Activated T-helper 1 cell treated with anti-CD3 and anti-CD28 coated beads, Interleukin-12 subunit alpha, Interleukin-12 subunit beta, Interleukin-2, Interleukin-4 antibody, amounts not matched to agents 30 ng/mL and 10 ng/mL and 1 ng/mL, durations not matched to agents 14 hours and 24 hours and 36 hours (primary cell): Measurements from ENCODE around the gene PRRT1. TPM values are rescaled to one million over a fixed set of nuclear protein-coding genes. Genes with fewer than 3 reads are reported as not detected.
"Not testable (repeated sequence)": the region's sequence is repeated elsewhere in the genome, so short reads cannot be mapped to it uniquely, and the experiment has no call there.

Experiments
- DNase-seq: peaks from one replicate; pipeline ENCODE4 v3.0.0; 2021; ENCODE audit warnings: low spot score
- H3K27ac Mint-ChIP-seq: one replicate; pipeline ENCODE4 v1.8.0; 2021; ENCODE audit warnings: mild to moderate bottlenecking, mixed read lengths
- H3K27me3 Mint-ChIP-seq: one replicate; pipeline ENCODE4 v1.8.0; 2022; ENCODE audit warnings: mild to moderate bottlenecking, moderate library complexity, mixed read lengths; ENCODE audit not compliant: insufficient read depth
- H3K36me3 Mint-ChIP-seq: one replicate; pipeline ENCODE4 v1.8.0; 2021; ENCODE audit warnings: low read depth, mixed read lengths
- H3K4me1 Mint-ChIP-seq: one replicate; pipeline ENCODE4 v1.8.0; 2021; ENCODE audit warnings: low read depth, mixed read lengths
- H3K4me3 Mint-ChIP-seq: one replicate; pipeline ENCODE4 v1.8.0; 2021; ENCODE audit warnings: mild to moderate bottlenecking, moderate library complexity, mixed read lengths
- H3K9me3 Mint-ChIP-seq: one replicate; pipeline ENCODE4 v1.8.0; 2021; ENCODE audit warnings: mixed read lengths
- intact Hi-C: fragments of 100-400 bp; cut with micrococcal nuclease; formaldehyde crosslinking; loops from one replicate; pipeline ENCODE4 v1.15.1; 2024
- total RNA-seq: library from RNA; stranded (reverse); gene quantifications from 2 replicates; pipeline ENCODE4 v1.2.3, GENCODE V29; 2022

The PRRT1 gene
- total RNA-seq, 1 donor from 2014 or later: 0.57 TPM

GRCh38 chr6:32191696-32192607 lies 40.2 kb upstream of the PRRT1 start:
- no peaks in the 10 kb centered on the region for H3K27me3 Mint-ChIP-seq
- no peaks in the 10 kb centered on the region for H3K9me3 Mint-ChIP-seq
- peaks cover 67% of the 10 kb centered on the region for H3K4me1 Mint-ChIP-seq
- intact Hi-C loops: loop anchor here (5.0 kb wide), 2 partner anchors 295 to 380 kb away; partner anchors contain the start of gene EHMT2
- H3K4me3 Mint-ChIP-seq: peak overlapping the region; percentile 97
- no peak for DNase-seq
- H3K27ac Mint-ChIP-seq: peak overlapping the region; percentile 97
- H3K36me3 Mint-ChIP-seq: peaks cover 14% of the 10 kb centered on the region

- Mint-ChIP-seq H3K27me3 (no peaks in the 10 kb centered on the region), H3K4me3 (peak overlapping the region; percentile 97), H3K9me3 (no peaks in the 10 kb centered on the region), H3K36me3 (peaks cover 23% of the 10 kb centered on the region), H3K4me1 (peaks cover 67% of the 10 kb centered on the region), H3K27ac (peak overlapping the region; percentile 97)
- DNase-seq: no peak
- intact Hi-C loops: loop anchor here (1.0 to 5.0 kb wide), 4 partner anchors 13 to 379 kb away; partner anchors contain the start of genes EHMT2, FKBPL and RNF5
Measured at GRCh38 chr6:32190911-32191677, 39.4 kb upstream of the PRRT1 start.

GRCh38 chr6:32190054-32190851 lies 38.5 kb upstream of the PRRT1 start, which contains the start of gene PBX2:
PBX2 (minus strand) TSS chr6:32190202; CDS start chr6:32189915, 287 bp downstream.
- DNase-seq: peak; percentile 75
- Mint-ChIP-seq H3K27me3 (no peaks in the 10 kb centered on the region), H3K27ac (peak within 1 kb of the TSS; percentile 97), H3K4me1 (peaks cover 72% of the 10 kb centered on the region), H3K9me3 (no peaks in the 10 kb centered on the region), H3K4me3 (peak within 1 kb of the TSS; percentile 97), H3K36me3 (peaks cover 27% of the 10 kb centered on the region)
- intact Hi-C loops: loop anchor here (1.0 to 5.0 kb wide), 4 partner anchors 12 to 378 kb away; partner anchors contain the start of genes EHMT2, FKBPL and RNF5

- intact Hi-C loops: loop anchor here (1.0 to 5.0 kb wide), 4 partner anchors 11 to 377 kb away; partner anchors contain the start of genes EHMT2, FKBPL and RNF5
- Mint-ChIP-seq H3K4me3 (peak overlapping the region; percentile 82), H3K36me3 (peaks cover 27% of the 10 kb centered on the region), H3K9me3 (no peaks in the 10 kb centered on the region), H3K27me3 (no peaks in the 10 kb centered on the region), H3K27ac (peak overlapping the region; percentile 83), H3K4me1 (peaks cover 66% of the 10 kb centered on the region)
- no peak for DNase-seq
Measured at GRCh38 chr6:32189742-32190053, 38.0 kb upstream of the PRRT1 start.

- intact Hi-C loops: no loop called here
- no peak for DNase-seq
- no peaks in the 10 kb centered on the region for H3K9me3 Mint-ChIP-seq
- peaks cover 27% of the 10 kb centered on the region for H3K36me3 Mint-ChIP-seq
- peak overlapping the region; percentile 82 for H3K4me3 Mint-ChIP-seq
- H3K4me1 Mint-ChIP-seq: peaks cover 61% of the 10 kb centered on the region
- H3K27ac Mint-ChIP-seq: peak overlapping the region; percentile 83
- no peaks in the 10 kb centered on the region for H3K27me3 Mint-ChIP-seq
Measured at GRCh38 chr6:32189069-32189741, 37.5 kb upstream of the PRRT1 start.

GRCh38 chr6:32188381-32189068 lies 36.8 kb upstream of the PRRT1 start:
- peak overlapping the region; percentile 83 for H3K27ac Mint-ChIP-seq

GRCh38 chr6:32187725-32188380 lies 36.1 kb upstream of the PRRT1 start:
- peak overlapping the region; percentile 78 for H3K27ac Mint-ChIP-seq
- peak overlapping the region; percentile 82 for H3K4me3 Mint-ChIP-seq
- H3K9me3 Mint-ChIP-seq, DNase-seq, H3K27me3 Mint-ChIP-seq, intact Hi-C loops: not testable (repeated sequence)
- H3K4me1 Mint-ChIP-seq: peaks cover 55% of the 10 kb centered on the region
- peaks cover 27% of the 10 kb centered on the region for H3K36me3 Mint-ChIP-seq

More at GRCh38 chr6:32188381-32189068, 36.8 kb upstream of the PRRT1 start:
- DNase-seq: no peak
- no peaks in the 10 kb centered on the region for H3K9me3 Mint-ChIP-seq
- no peaks in the 10 kb centered on the region for H3K27me3 Mint-ChIP-seq
- peaks cover 27% of the 10 kb centered on the region for H3K36me3 Mint-ChIP-seq
- intact Hi-C loops: no loop called here
- peak overlapping the region; percentile 82 for H3K4me3 Mint-ChIP-seq
- peaks cover 55% of the 10 kb centered on the region for H3K4me1 Mint-ChIP-seq

- H3K4me3 Mint-ChIP-seq: peak overlapping the region; percentile 67
- H3K27ac Mint-ChIP-seq: peak overlapping the region; percentile 85
- peaks cover 55% of the 10 kb centered on the region for H3K4me1 Mint-ChIP-seq
- intact Hi-C loops: no loop called here
- peaks cover 31% of the 10 kb centered on the region for H3K36me3 Mint-ChIP-seq
- no peaks in the 10 kb centered on the region for H3K27me3 Mint-ChIP-seq
- no peak for DNase-seq
- no peaks in the 10 kb centered on the region for H3K9me3 Mint-ChIP-seq
Measured at GRCh38 chr6:32187009-32187709, 35.4 kb upstream of the PRRT1 start.

GRCh38 chr6:32186151-32186840 lies 34.6 kb upstream of the PRRT1 start:
- H3K4me3 Mint-ChIP-seq: peak overlapping the region; percentile 65

GRCh38 chr6:32185681-32186131 lies 34.0 kb upstream of the PRRT1 start:
- H3K4me3 Mint-ChIP-seq: peak overlapping the region; percentile 38

More at GRCh38 chr6:32186151-32186840, 34.6 kb upstream of the PRRT1 start:
- Mint-ChIP-seq H3K27ac (peak overlapping the region; percentile 85), H3K36me3 (peaks cover 34% of the 10 kb centered on the region), H3K4me1 (peaks cover 49% of the 10 kb centered on the region)
- DNase-seq, H3K27me3 Mint-ChIP-seq, H3K9me3 Mint-ChIP-seq, intact Hi-C loops: not testable (repeated sequence)

More at GRCh38 chr6:32185681-32186131, 34.0 kb upstream of the PRRT1 start:
- intact Hi-C loops, H3K27me3 Mint-ChIP-seq, DNase-seq, H3K9me3 Mint-ChIP-seq: not testable (repeated sequence)
- Mint-ChIP-seq H3K36me3 (peaks cover 39% of the 10 kb centered on the region), H3K4me1 (peaks cover 48% of the 10 kb centered on the region), H3K27ac (peak overlapping the region; percentile 85)
